Common myeloid progenitor, CD34-positive (primary cell): ENCODE results near the gene RGS14.

Experiments
- CTCF ChIA-PET: fragments of 350-600 bp; sonication (Branson Sonifier 250); formaldehyde crosslinking; loops from one replicate; lab custom pipeline; 2021; ENCODE audit warnings: antibody characterized with exemption; lab: Charles Lee
- POLR2A ChIA-PET: fragments of 350-600 bp; sonication (Branson Sonifier 250); formaldehyde crosslinking; loops from one replicate; lab custom pipeline; 2021; ENCODE audit warnings: antibody characterized with exemption; lab: Charles Lee
- DNase-seq, 3 donors: peaks; one replicate each; pipeline versions ENCODE4 v3.0.0 to v3.0.0-alpha.2; 2013
- H3K27ac ChIP-seq, 2 experiments: 1 replicate in 1 of 2; 2 replicates in 1 of 2; pipeline ENCODE4 v1.7.0; 2013; ENCODE audit warnings: inconsistent platforms in 2 of 2, low read length in 2 of 2, mild to moderate bottlenecking in 2 of 2, low read depth in 1 of 2, moderate library complexity in 1 of 2; ENCODE audit not compliant: severe bottlenecking in 2 of 2, insufficient read depth in 1 of 2, poor library complexity in 1 of 2
- H3K27me3 ChIP-seq, 5 experiments: replicated peaks in 2 of 5; 1 replicate in 3 of 5; 2 replicates in 2 of 5; pipeline versions ENCODE4 v1.6.1 to v1.7.0; 2013; ENCODE audit warnings: low read length in 4 of 5, mild to moderate bottlenecking in 2 of 5, moderate library complexity in 2 of 5, inconsistent platforms in 1 of 5; ENCODE audit not compliant: insufficient read depth in 5 of 5, control insufficient read depth in 4 of 5
- H3K36me3 ChIP-seq, 4 experiments: 1 replicate in 2 of 4; 2 replicates in 2 of 4; pipeline versions ENCODE4 v1.6.1 to v1.7.0; 2013; ENCODE audit warnings: low read length in 3 of 4, control low read depth in 1 of 4, mild to moderate bottlenecking in 1 of 4; ENCODE audit not compliant: control insufficient read depth in 4 of 4, insufficient read depth in 4 of 4
- H3K4me1 ChIP-seq, 4 experiments: 1 replicate in 3 of 4; 2 replicates in 1 of 4; pipeline versions ENCODE4 v1.6.1 to v1.7.1; 2013; ENCODE audit warnings: low read length in 3 of 4, mild to moderate bottlenecking in 3 of 4, control low read depth in 1 of 4, inconsistent platforms in 1 of 4, moderate library complexity in 1 of 4; ENCODE audit not compliant: control insufficient read depth in 4 of 4, insufficient read depth in 4 of 4; ENCODE audit errors: control extremely low read depth in 1 of 4
- H3K4me3 ChIP-seq, 7 experiments: 1 replicate in 4 of 7; 2 replicates in 3 of 7; pipeline versions ENCODE4 v1.5.1 to v1.7.0; 2013; ENCODE audit warnings: mild to moderate bottlenecking in 7 of 7, low read length in 6 of 7, moderate library complexity in 6 of 7, inconsistent platforms in 2 of 7, low read depth in 2 of 7, control low read depth in 1 of 7; ENCODE audit not compliant: insufficient read depth in 4 of 7, control insufficient read depth in 1 of 7; ENCODE audit errors: extremely low read depth in 1 of 7
- H3K9me3 ChIP-seq, 5 experiments: 1 replicate in 4 of 5; 2 replicates in 1 of 5; pipeline versions ENCODE4 v1.6.1 to v1.7.1; 2013; ENCODE audit warnings: low read length in 4 of 5, mild to moderate bottlenecking in 2 of 5, inconsistent platforms in 1 of 5, low read depth in 1 of 5, moderate library complexity in 1 of 5; ENCODE audit not compliant: control insufficient read depth in 4 of 5, insufficient read depth in 2 of 5; ENCODE audit errors: control extremely low read depth in 1 of 5
- WGBS: methylation state at CpG from one replicate; pipeline ENCODE4 v1.1.5; 2013; ENCODE audit not compliant: insufficient coverage; 5-methylcytosine and 5-hydroxymethylcytosine counted together

RGS14 gene

GRCh38 chr5:177327539-177328522 is 29.9 kb upstream of the RGS14 start:
- peak overlapping the region in 1 of 7 experiments; percentile 34 for H3K4me3 ChIP-seq
- 75% methylated on average over 20 of the region's 28 CpGs for WGBS
- peaks cover 0 to 25% (median 4%) of the 10 kb centered on the region in 4 experiments for H3K36me3 ChIP-seq
- ChIA-PET POLR2A (interaction anchor here (0.7 kb wide), 1 partner anchor 19 kb away, joined by 4 read pairs; no protein-coding TSS in a partner anchor), CTCF (interaction anchor here (0.7 to 2.6 kb wide), 7 partner anchors 9 to 214 kb away, joined by 3 to 22 read pairs (median 4); partner anchors contain the start of gene SLC34A1)
- no peaks in the 10 kb centered on the region for H3K9me3 ChIP-seq
- no peaks in the 10 kb centered on the region for H3K27me3 ChIP-seq
- no peak overlapping the region for H3K27ac ChIP-seq
- DNase-seq: peak in 2 of 3 donors; percentile 60 to 66
- peaks cover 3 to 52% (median 32%) of the 10 kb centered on the region in 4 experiments for H3K4me1 ChIP-seq

- H3K9me3 ChIP-seq: no peaks in the 10 kb centered on the region
- peaks cover 3 to 61% (median 38%) of the 10 kb centered on the region in 4 experiments for H3K4me1 ChIP-seq
- no peak for DNase-seq
- no peak overlapping the region for H3K27ac ChIP-seq
- H3K36me3 ChIP-seq: peaks cover 0 to 34% (median 9%) of the 10 kb centered on the region in 4 experiments
- WGBS: 95% methylated on average over 6 of the region's 19 CpGs
- ChIA-PET POLR2A (no interaction called here), CTCF (interaction anchor here (0.7 to 2.6 kb wide), 7 partner anchors 10 to 215 kb away, joined by 3 to 22 read pairs (median 4); partner anchors contain the start of gene SLC34A1)
- no peak overlapping the region for H3K4me3 ChIP-seq
- no peaks in the 10 kb centered on the region for H3K27me3 ChIP-seq
Measured at GRCh38 chr5:177328545-177329231, 29.0 kb upstream of the RGS14 start.

- Histone ChIP-seq H3K9me3 (no peaks in the 10 kb centered on the region), H3K27ac (no peak overlapping the region), H3K4me1 (peaks cover 3 to 63% (median 39%) of the 10 kb centered on the region in 4 experiments), H3K27me3 (no peaks in the 10 kb centered on the region), H3K4me3 (no peak overlapping the region), H3K36me3 (peaks cover 2 to 46% (median 21%) of the 10 kb centered on the region in 4 experiments)
- ChIA-PET CTCF (interaction anchor here (0.7 to 10.2 kb wide), 5 partner anchors 11 to 214 kb away, joined by 3 to 162 read pairs (median 9); no protein-coding TSS in a partner anchor), POLR2A (no interaction called here)
- 98% methylated on average over 6 of the region's 6 CpGs for WGBS
- DNase-seq: no peak
Measured at GRCh38 chr5:177329883-177330282, 27.8 kb upstream of the RGS14 start.

GRCh38 chr5:177330991-177331842 is 26.5 kb upstream of the RGS14 start:
- no peaks in the 10 kb centered on the region for H3K27me3 ChIP-seq
- peak; percentile 93 to 100 (median 99) for DNase-seq
- peaks cover 2 to 59% (median 31%) of the 10 kb centered on the region in 4 experiments for H3K36me3 ChIP-seq
- H3K9me3 ChIP-seq: no peaks in the 10 kb centered on the region
- H3K27ac ChIP-seq: no peak overlapping the region
- H3K4me3 ChIP-seq: peak overlapping the region in 4 of 7 experiments; percentile 1 to 62 (median 36)
- H3K4me1 ChIP-seq: peaks cover 3 to 63% (median 39%) of the 10 kb centered on the region in 4 experiments
- POLR2A ChIA-PET: interaction anchor here (0.8 to 1.0 kb wide), 2 partner anchors 18 to 789 kb away, joined by 3 to 4 read pairs; no protein-coding TSS in a partner anchor
- 31% methylated on average over 17 of the region's 27 CpGs for WGBS
- CTCF ChIA-PET: interaction anchor here (0.9 to 10.2 kb wide), 16 partner anchors 8 to 227 kb away, joined by 3 to 162 read pairs (median 6); partner anchors contain the start of gene MXD3

- H3K4me1 ChIP-seq: peaks cover 3 to 61% (median 39%) of the 10 kb centered on the region in 4 experiments
- 18% methylated on average over 20 of the region's 35 CpGs for WGBS
- ChIA-PET POLR2A (interaction anchor here (0.8 to 1.0 kb wide), 2 partner anchors 19 to 788 kb away, joined by 3 to 4 read pairs; no protein-coding TSS in a partner anchor), CTCF (interaction anchor here (1.1 to 10.2 kb wide), 12 partner anchors 9 to 123 kb away, joined by 4 to 162 read pairs (median 6); partner anchors contain the start of gene MXD3)
- H3K36me3 ChIP-seq: peaks cover 2 to 70% (median 41%) of the 10 kb centered on the region in 4 experiments
- no peaks in the 10 kb centered on the region for H3K27me3 ChIP-seq
- no peaks in the 10 kb centered on the region for H3K9me3 ChIP-seq
- DNase-seq: no peak
- H3K27ac ChIP-seq: no peak overlapping the region
- H3K4me3 ChIP-seq: peak overlapping the region in 2 of 7 experiments; percentile 4 to 46
Measured at GRCh38 chr5:177332031-177332895, 25.5 kb upstream of the RGS14 start.
